Measurements from ENCODE around the gene SLC66A3.
A peak's percentile ranks its signal among the peaks of the same experiment; 100 is the strongest.

Gene SLC66A3

DNA sequence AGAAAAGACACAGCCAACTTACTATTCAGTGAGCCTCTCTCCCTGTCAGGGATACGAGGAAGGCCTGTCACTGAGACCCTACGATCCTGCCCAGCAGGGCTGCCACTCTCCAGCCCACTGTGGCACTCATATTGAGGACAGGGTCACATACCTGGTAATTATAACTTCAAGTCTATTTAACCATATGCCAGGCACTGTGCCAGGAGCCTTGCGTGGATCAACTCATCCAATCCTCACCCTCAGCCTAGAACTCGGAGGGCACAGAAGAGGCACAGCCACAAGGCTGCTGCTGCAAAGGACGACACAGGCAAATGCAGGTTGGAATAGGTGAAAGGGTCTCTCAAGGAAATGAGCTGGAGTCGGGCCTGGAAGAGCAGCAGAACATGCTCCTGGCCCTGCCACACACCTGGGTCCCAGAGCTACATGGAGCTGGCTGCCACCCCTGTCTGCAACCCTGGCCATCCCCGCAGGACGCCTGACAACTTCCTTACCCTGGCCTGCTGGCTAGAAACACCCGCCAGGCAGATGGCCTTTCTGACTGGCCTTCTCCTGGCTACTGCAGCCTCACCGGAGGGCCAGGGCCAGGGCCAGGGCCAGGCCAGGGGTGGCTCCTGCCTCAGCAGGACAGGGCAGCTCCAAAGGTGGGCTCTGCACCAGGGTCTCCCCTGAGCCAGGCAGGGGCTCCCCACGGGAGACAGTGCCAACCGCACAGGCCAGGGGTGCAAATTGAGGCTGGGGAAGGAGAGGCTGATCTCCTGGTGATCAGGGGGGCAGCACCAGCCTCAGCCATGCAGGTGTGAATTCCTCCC lies 32.1 kb upstream of the SLC66A3 start:
- H3K9me3 ChIP-seq (replicated peaks in 1 of 11), result no peaks in the 10 kb centered on the region
- peaks cover 0 to 23% (median 15%) of the 10 kb centered on the region in 10 experiments; a peak in 13 of 20 replicates for H3K4me1 ChIP-seq
- no peak for TF ChIP-seq Cebpa-rat (IDR thresholded peaks at IDR 0.05)
- no peak overlapping the region for H3K4me3 ChIP-seq
- H3K4me2 ChIP-seq, result no peak overlapping the region
- H3K36me3 ChIP-seq, result no peaks in the 10 kb centered on the region
- H3K9ac ChIP-seq, result no peak overlapping the region
- no peaks in the 10 kb centered on the region for H3K27me3 ChIP-seq
- peaks cover 0 to 8% (median 0%) of the 10 kb centered on the region in 11 experiments; a peak in 1 of 22 replicates for H4K20me1 ChIP-seq
- no peak overlapping the region for H3K27ac ChIP-seq

DNA sequence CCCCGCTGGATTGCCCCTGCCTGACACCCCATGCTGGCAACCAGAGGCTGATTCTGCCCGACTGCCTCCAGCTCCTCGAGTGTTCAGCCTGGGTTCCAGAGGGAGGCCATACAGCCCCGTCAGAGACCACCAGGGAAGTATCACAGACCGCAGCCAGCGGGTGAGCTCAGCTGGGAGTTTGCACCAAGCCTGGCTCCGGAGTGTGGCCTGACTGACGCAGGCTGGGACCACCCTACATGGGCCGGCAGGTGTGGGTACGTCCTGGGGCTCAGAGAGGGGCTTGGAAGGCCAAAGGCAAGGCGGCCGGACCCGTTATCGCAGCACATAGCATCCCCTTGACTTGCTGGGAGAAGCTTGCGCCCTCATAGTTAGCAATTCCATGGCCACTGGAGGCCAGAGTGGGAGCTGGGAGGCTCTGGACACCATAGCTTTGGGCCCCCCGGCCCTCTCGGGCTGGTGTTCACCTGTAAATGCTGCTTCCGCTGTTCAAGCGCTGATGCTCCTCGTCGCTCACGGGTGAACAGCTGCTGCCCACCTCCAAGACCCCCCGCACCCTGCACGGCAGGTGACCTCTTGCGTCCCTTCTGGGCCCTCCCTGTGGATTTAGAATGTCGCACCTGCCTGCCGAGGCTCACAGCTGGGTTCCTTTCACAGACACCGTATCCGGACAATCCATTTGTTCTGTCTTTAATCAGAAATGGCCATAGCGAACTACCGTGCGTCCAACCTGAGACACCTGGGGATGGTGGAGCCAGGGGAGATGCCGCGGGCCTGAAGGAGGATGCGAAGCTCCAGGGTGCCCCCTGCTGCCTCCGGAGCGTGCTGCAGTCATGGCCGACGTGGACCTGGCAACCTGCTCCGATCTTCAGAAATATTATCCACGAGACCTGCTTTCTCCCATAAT lies 31.2 kb upstream of the SLC66A3 start:
- no peaks in the 10 kb centered on the region for H3K27me3 ChIP-seq
- H3K9ac ChIP-seq, result no peak overlapping the region
- no peak overlapping the region for H3K27ac ChIP-seq
- TF ChIP-seq Cebpa-rat (IDR thresholded peaks at IDR 0.05), result no peak
- no peaks in the 10 kb centered on the region for H3K9me3 ChIP-seq (replicated peaks in 1 of 11)
- H3K4me3 ChIP-seq, result no peak overlapping the region
- H4K20me1 ChIP-seq, result peaks cover 0 to 8% (median 0%) of the 10 kb centered on the region in 11 experiments; a peak in 1 of 22 replicates
- H3K4me1 ChIP-seq, result peaks cover 0 to 23% (median 15%) of the 10 kb centered on the region in 10 experiments; a peak in 13 of 20 replicates
- no peaks in the 10 kb centered on the region for H3K36me3 ChIP-seq
- H3K4me2 ChIP-seq, result no peak overlapping the region

DNA sequence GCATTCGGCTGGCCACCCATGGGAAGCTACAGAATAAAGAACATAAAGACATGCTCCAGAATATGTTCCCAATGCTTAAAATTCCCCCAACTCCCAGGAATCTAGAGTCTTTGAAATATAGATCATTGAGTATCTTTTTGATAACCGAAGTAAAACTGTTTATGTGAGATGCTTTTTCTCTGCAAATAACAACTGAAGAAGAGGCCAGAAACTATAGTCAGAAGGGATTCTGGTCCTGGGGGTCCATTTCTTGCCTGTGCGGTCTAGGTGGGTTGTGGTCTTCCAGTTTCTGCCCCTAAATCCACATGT lies 30.6 kb upstream of the SLC66A3 start:
- H3K9ac ChIP-seq, result no peak overlapping the region
- H3K4me3 ChIP-seq, result no peak overlapping the region
- H3K36me3 ChIP-seq, result no peaks in the 10 kb centered on the region
- H3K27me3 ChIP-seq, result no peaks in the 10 kb centered on the region
- no peaks in the 10 kb centered on the region for H3K9me3 ChIP-seq (replicated peaks in 1 of 11)
- H4K20me1 ChIP-seq, result peaks cover 0 to 8% (median 0%) of the 10 kb centered on the region in 11 experiments; a peak in 1 of 22 replicates
- H3K4me1 ChIP-seq, result peaks cover 1 to 28% (median 20%) of the 10 kb centered on the region in 10 experiments; a peak in 19 of 20 replicates
- TF ChIP-seq Cebpa-rat (IDR thresholded peaks at IDR 0.05), result no peak
- no peak overlapping the region for H3K4me2 ChIP-seq
- H3K27ac ChIP-seq, result no peak overlapping the region

DNA sequence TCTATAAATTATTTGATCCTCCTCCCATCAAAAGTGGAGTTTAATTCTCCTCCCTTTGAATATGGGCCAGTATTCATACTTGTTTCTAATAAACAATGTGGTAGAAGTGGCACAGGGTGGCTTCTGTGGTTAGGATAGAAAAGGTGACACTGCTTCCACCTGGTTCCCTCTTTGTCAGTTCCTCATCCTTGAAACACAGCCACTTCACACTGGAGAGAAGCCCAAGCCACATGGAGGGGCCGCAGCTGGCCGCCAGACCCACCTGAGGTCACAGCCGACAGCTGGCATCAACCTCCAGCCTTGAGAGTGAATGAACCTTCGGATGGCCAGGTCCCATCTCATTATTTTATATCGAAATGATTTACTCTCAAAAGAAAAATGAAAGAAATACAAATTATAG lies 27.5 kb upstream of the SLC66A3 start:
- H3K4me1 ChIP-seq, result peaks cover 17 to 38% (median 31%) of the 10 kb centered on the region in 10 experiments
- no peak for TF ChIP-seq Cebpa-rat (IDR thresholded peaks at IDR 0.05)
- H3K4me3 ChIP-seq, result no peak overlapping the region
- no peak overlapping the region for H3K27ac ChIP-seq
- H3K36me3 ChIP-seq, result no peaks in the 10 kb centered on the region
- H4K20me1 ChIP-seq, result peaks cover 0 to 8% (median 0%) of the 10 kb centered on the region in 11 experiments; a peak in 1 of 22 replicates
- H3K9ac ChIP-seq, result no peak overlapping the region
- no peak overlapping the region for H3K4me2 ChIP-seq
- H3K9me3 ChIP-seq (replicated peaks in 1 of 11), result no peaks in the 10 kb centered on the region
- no peaks in the 10 kb centered on the region for H3K27me3 ChIP-seq

DNA sequence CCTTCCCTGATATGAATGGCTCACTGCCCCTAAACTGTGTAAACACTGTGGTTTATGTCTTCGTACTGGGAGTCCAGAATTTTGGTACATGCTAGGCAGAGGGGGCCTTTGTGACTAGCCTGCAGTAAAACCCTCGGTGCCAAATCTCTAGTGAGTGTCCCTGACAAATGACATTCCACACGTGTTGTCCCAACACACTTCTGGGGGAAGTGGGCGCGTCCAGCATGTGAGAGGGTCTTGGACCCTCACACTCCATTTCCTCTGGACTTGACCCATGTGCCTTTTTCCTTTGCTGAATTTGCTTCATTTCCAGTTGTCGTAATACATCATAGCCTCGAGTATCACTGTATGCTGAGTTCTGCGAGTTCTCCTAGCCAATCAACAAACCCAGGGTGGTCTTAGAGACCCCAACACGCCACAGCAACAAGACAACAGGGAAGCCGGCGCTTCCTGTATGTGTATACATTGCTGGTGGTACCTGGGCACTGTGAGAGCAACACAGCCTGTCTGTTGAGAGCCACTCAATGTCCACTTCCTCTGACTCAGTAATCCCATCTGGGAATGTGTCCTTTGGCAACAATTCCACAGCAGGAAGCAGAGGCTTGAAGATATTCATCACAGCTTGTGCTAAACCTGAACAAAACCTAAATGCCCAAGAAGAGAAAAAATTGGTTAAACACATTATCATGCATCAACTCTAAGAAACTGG lies 26.9 kb upstream of the SLC66A3 start:
- no peak for TF ChIP-seq Cebpa-rat (IDR thresholded peaks at IDR 0.05)
- H3K27ac ChIP-seq, result no peak overlapping the region
- no peak overlapping the region for H3K9ac ChIP-seq
- no peak overlapping the region for H3K4me3 ChIP-seq
- no peaks in the 10 kb centered on the region for H3K9me3 ChIP-seq (replicated peaks in 1 of 11)
- H3K4me1 ChIP-seq, result peaks cover 21 to 44% (median 37%) of the 10 kb centered on the region in 10 experiments
- H4K20me1 ChIP-seq, result peaks cover 0 to 5% (median 0%) of the 10 kb centered on the region in 11 experiments; a peak in 1 of 22 replicates
- no peak overlapping the region for H3K4me2 ChIP-seq
- no peaks in the 10 kb centered on the region for H3K27me3 ChIP-seq
- no peaks in the 10 kb centered on the region for H3K36me3 ChIP-seq

DNA sequence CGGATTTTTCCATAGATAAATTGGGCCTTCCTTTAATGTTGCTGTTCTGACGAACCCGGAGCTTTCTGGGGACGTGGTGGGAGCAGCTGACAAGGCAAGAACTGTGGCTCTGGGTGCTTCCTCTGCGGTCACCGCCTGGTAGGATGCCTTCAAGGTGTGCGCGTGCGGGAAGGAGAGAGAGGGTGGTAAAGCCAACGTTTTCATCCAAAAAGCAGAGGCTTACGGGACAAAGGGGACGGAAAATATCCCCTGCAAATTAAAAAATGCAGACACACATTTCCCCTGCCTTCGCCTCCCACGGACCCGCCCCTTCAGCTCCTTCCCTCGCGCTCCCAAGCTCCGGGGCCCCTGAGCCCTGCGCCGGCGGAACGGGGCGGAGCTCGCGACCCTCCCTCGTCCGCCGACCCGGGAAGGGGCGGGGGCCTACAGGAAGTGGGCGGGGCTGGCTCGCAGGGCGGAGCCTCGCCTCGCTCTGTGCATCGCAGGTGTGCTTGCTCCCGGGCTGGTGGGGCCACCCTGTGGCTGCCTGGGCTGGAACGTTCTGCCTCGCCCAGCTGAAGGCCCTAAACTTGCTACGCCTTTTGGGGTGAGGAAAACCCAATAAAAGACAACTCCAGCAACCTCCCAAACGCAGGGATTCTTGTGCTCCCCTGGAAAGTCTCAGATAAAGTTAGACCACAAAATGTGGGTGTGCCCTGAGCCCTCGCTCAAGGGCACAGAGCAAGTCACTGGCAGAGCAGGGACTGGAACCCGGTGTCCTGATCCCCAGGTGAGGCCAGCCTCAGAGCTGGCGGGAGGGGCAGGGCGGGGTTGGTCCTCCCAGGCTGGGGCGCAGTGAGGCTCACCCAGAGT lies 25.4 kb upstream of the SLC66A3 start:
- TF ChIP-seq Cebpa-rat (IDR thresholded peaks at IDR 0.05), result no peak
- Histone ChIP-seq H3K9ac (peak overlapping the region in 10 of 11 experiments; percentile 27 to 59 (median 55); a peak in 17 of 22 replicates), H3K9me3 (replicated peaks in 1 of 11) (no peaks in the 10 kb centered on the region), H4K20me1 (no peaks in the 10 kb centered on the region), H3K4me1 (peaks cover 23 to 50% (median 39%) of the 10 kb centered on the region in 10 experiments), H3K4me2 (peak overlapping the region; percentile 78 to 99 (median 92)), H3K27ac (peak overlapping the region in 2 of 11 experiments; percentile 8 to 20; a peak in 2 of 22 replicates), H3K27me3 (no peaks in the 10 kb centered on the region), H3K36me3 (no peaks in the 10 kb centered on the region), H3K4me3 (peak overlapping the region; percentile 42 to 68 (median 55))

DNA sequence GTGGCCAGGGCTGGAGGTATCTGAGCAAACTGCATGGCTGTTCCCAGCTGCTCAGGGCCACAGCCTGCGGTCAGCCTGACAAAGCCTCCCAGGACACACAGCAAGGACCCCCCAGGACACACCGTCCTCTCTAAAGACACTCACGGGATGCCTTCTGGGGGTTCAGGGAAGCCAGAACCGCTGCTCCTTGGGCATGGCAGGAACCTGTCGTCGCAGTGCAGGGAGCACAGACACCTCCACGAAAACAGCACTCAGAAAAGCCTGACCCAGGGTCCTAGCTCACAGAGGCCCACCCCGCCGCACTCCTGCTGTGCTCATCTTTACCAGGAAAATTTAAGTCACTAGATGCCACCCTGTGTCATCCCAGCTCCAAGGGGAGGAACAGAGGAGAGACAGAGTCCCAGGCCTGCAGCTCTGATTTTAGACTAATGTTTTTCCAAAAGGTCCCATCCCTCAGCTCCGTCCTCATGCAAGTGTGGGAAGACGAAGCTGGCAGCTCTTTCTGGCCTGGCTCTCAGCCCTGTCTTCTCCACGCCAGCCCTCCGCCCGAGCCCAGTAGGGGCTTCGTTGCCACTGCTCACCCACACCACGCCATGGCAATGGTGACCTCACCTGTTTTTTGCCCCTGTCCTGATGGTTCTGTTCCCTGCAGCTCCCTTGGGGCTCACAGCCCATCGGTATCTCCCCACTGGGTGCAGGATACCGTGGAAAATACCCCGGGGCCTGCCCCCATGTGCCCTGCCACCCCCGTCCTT lies 23.9 kb upstream of the SLC66A3 start:
- H3K9ac ChIP-seq, result peak overlapping the region in 3 of 11 experiments; percentile 15 to 37 (median 33); a peak in 1 of 22 replicates
- H3K27ac ChIP-seq, result no peak overlapping the region
- H4K20me1 ChIP-seq, result no peaks in the 10 kb centered on the region
- H3K9me3 ChIP-seq (replicated peaks in 1 of 11), result no peaks in the 10 kb centered on the region
- TF ChIP-seq Cebpa-rat (IDR thresholded peaks at IDR 0.05), result no peak
- no peaks in the 10 kb centered on the region for H3K36me3 ChIP-seq
- H3K27me3 ChIP-seq, result no peaks in the 10 kb centered on the region
- H3K4me2 ChIP-seq, result peak overlapping the region in 8 of 11 experiments; percentile 78 to 98 (median 90); a peak in 14 of 22 replicates
- H3K4me1 ChIP-seq, result peaks cover 23 to 50% (median 39%) of the 10 kb centered on the region in 10 experiments
- no peak overlapping the region for H3K4me3 ChIP-seq
